Thyroid gland (tissue), 4 donors: ENCODE data around the gene BHLHA15.

Source experiments
- CTCF ChIP-seq, 6 experiments: fragments of 200-600 bp in 3 of 6; fragments of 450-650 bp in 3 of 6; sonication (generic) in 3 of 6; IDR thresholded peaks; one replicate each; pipeline ENCODE4 v1.5.1; 2016 to 2019; ENCODE audit warnings: antibody characterized with exemption in 6 of 6, mild to moderate bottlenecking in 2 of 6, inconsistent platforms in 1 of 6, moderate library complexity in 1 of 6
- POLR2A ChIP-seq, 2 donors: fragments of 450-650 bp; IDR thresholded peaks; one replicate each; pipeline ENCODE4 v1.6.1; 2017; ENCODE audit warnings: antibody characterized with exemption in 2 of 2, mild to moderate bottlenecking in 2 of 2, moderate library complexity in 1 of 2

GRCh38 chr7:98221611-98222532, 10.6 kb downstream of the BHLHA15 start:
- no peak for TF ChIP-seq CTCF (IDR thresholded peaks at IDR 0.05)
- no peak for TF ChIP-seq POLR2A (IDR thresholded peaks at IDR 0.05)
